ENCODE measurements around the gene F10. TPM values are rescaled to one million over a fixed set of nuclear protein-coding genes. Genes with fewer than 3 reads are reported as not detected.

F10 gene
- total and polyA plus RNA-seq, 11 donors, result 2.4 to 13.6 (median 9.2) TPM

DNA sequence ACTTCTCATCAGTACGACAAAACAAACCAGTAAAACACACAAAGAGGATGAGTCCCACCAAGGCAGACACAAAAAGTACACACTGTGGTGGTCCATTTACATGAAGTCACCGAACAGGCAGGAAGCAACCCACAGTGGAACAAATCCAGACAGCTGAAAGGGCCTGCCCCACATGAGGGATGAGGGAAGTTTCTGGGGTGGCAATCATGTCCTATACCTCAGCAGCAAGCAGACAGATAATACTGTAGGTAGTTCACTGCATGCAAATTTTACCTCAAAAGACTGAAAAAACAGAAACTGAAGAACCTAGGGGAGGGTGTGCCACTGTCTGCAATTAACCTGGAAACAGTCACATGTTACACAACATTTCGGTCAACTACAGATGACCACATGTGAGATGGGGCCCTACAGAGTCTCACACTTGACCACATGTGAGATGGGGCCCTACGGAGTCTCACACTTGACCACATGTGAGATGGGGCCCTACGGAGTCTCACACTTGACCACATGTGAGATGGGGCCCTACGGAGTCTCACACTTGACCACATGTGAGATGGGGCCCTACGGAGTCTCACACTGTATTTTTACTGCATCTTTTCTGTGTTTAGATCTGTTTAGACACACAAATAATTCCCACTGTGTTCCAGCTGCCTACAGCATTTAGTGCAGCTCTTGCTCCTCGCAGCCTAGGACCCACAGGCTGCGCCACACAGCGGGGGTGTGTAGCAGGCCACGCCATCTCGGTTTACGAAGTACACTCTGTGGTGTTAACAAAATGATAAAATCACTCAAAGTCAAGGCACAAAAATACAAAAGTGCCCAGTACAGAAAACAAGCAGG lies 63.7 kb downstream of the F10 start:
- TF ChIP-seq POLR2A (IDR thresholded peaks at IDR 0.05), result no peak
- TF ChIP-seq, protein P1, sequence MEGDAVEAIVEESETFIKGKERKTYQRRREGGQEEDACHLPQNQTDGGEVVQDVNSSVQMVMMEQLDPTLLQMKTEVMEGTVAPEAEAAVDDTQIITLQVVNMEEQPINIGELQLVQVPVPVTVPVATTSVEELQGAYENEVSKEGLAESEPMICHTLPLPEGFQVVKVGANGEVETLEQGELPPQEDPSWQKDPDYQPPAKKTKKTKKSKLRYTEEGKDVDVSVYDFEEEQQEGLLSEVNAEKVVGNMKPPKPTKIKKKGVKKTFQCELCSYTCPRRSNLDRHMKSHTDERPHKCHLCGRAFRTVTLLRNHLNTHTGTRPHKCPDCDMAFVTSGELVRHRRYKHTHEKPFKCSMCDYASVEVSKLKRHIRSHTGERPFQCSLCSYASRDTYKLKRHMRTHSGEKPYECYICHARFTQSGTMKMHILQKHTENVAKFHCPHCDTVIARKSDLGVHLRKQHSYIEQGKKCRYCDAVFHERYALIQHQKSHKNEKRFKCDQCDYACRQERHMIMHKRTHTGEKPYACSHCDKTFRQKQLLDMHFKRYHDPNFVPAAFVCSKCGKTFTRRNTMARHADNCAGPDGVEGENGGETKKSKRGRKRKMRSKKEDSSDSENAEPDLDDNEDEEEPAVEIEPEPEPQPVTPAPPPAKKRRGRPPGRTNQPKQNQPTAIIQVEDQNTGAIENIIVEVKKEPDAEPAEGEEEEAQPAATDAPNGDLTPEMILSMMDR (IDR thresholded peaks at IDR 0.05), result no peak
- Histone ChIP-seq H3K36me3 (peaks cover 0 to 80% (median 70%) of the 10 kb centered on the region in 9 donors), H3K4me3 (no peak overlapping the region), H3K9me3 (no peaks in the 10 kb centered on the region), H3K4me1 (peaks cover 0 to 31% (median 5%) of the 10 kb centered on the region in 12 donors), H3K27ac (peak overlapping the region in 11 of 12 donors; percentile 26 to 82 (median 65)), H3K27me3 (no peaks in the 10 kb centered on the region)
- DNase-seq, result no peak
- no peak for ATAC-seq
- intact Hi-C loops (cut with DNase I), result no loop called here
- WGBS, 4 donors, result 80 to 84% (median 82%) methylated on average over 13 of the region's 13 CpGs

DNA sequence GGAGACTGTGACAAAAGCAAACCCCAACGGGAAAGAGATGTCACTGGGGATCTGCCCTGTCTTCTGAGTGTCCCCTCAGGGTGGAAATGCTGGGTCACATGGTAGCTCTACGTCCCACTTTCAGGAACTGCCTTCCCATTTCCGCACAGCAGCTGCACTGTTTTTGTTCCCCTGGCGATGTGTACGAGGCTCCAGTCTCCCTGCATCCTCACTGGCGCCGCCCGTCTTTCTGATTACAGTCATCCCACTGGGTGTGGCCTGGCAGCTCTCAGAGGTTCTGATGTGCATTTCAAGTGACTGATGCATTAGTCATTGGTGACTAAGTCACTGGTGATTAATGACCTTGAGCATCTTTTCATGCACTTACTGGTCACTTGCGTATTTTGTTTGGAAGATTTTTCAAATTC lies 64.7 kb downstream of the F10 start:
- H3K27ac ChIP-seq, result peak overlapping the region in 11 of 12 donors; percentile 26 to 82 (median 65)
- TF ChIP-seq POLR2A (IDR thresholded peaks at IDR 0.05), result peak in 1 of 2 donors; percentile 26
- TF ChIP-seq, protein P1 (IDR thresholded peaks at IDR 0.05), result peak in 5 of 12 donors; percentile 6 to 37 (median 16)
- H3K4me3 ChIP-seq, result peak overlapping the region in 1 of 12 donors; percentile 8
- ATAC-seq (peak; percentile 95 to 100 (median 98)), DNase-seq (peak; percentile 82 to 95 (median 89))
- 25 to 50% (median 32%) methylated on average over 9 of the region's 9 CpGs for WGBS, 4 donors
- H3K4me1 ChIP-seq, result peaks cover 0 to 31% (median 5%) of the 10 kb centered on the region in 12 donors
- intact Hi-C loops (cut with DNase I), result no loop called here
- no peaks in the 10 kb centered on the region for H3K9me3 ChIP-seq
- peaks cover 0 to 80% (median 70%) of the 10 kb centered on the region in 9 donors for H3K36me3 ChIP-seq
- H3K27me3 ChIP-seq, result no peaks in the 10 kb centered on the region

DNA sequence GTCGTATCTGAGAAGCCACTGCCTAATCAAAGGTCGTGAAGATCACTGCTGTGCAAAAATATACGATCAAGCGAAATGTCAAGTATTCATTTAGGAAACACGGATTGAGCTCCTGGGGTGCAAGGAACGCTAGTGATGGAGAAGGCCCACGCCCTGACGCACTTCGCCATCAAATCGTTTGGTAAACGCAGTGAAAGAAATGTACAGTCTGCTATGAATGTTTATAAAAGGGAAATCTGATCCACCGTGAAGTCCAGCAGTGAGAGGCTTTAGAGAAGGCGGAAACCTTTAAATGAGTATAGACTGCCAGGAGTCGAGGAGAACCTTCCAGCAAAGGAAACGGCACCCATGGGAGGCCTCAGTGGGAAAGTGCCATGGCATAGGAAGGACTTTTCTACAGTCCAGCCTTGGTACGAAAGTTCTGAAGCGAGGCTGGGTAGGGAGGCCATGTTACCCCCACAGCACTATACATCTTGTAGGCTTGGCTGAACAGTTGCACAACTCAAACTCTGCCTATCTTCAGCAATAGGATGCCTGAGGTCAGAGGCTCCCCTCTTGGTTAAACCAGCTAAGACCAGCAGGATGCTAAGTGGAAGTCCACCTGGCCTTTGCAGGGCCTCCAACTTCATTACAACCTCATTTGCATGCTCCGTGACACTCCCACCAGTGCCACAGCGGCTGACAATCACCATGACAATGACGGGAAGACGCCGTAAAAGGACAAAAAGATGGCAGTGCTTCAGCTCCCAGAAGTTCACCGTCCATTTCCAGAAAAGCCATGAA lies 65.5 kb downstream of the F10 start:
- peak overlapping the region in 10 of 12 donors; percentile 2 to 82 (median 62) for H3K27ac ChIP-seq
- H3K9me3 ChIP-seq, result no peaks in the 10 kb centered on the region
- WGBS, 4 donors, result 93 to 97% (median 96%) methylated on average over 23 of the region's 23 CpGs
- DNase-seq, result no peak
- no peaks in the 10 kb centered on the region for H3K27me3 ChIP-seq
- H3K4me3 ChIP-seq, result no peak overlapping the region
- intact Hi-C loops (cut with DNase I), result no loop called here
- peaks cover 0 to 31% (median 5%) of the 10 kb centered on the region in 12 donors for H3K4me1 ChIP-seq
- no peak for TF ChIP-seq POLR2A (IDR thresholded peaks at IDR 0.05)
- TF ChIP-seq, protein P1 (IDR thresholded peaks at IDR 0.05), result no peak
- no peak for ATAC-seq
- H3K36me3 ChIP-seq, result peaks cover 0 to 80% (median 70%) of the 10 kb centered on the region in 9 donors

DNA sequence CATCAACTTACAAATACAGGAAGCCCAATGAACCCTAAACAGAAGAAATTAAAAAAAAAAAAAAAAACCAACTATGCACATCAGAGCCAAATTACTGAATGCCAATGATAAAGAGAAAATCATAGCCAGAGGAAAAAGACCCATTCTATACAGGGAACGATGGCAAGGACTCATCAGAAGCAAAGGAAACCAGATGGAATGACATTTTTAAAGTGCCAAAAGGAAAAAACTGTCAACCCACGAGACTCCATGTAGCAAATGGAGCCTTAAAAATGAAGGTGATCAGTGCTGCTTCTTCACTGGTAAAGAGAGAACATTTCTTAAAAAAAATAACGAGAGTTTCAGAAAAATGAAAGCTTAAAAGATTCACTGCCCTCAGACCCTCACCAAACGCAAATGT lies 67.6 kb downstream of the F10 start:
- intact Hi-C loops (cut with DNase I), result no loop called here
- peaks cover 0 to 81% (median 70%) of the 10 kb centered on the region in 9 donors for H3K36me3 ChIP-seq

More for the DNA sequence above, 67.6 kb downstream of the F10 start:
- WGBS, 4 donors, result 78 to 91% (median 85%) methylated on average over 4 of the region's 4 CpGs
- DNase-seq (no peak), ATAC-seq (no peak)
- Histone ChIP-seq H3K27ac (no peak overlapping the region), H3K9me3 (no peaks in the 10 kb centered on the region), H3K4me3 (no peak overlapping the region), H3K27me3 (no peaks in the 10 kb centered on the region), H3K4me1 (peaks cover 0 to 24% (median 5%) of the 10 kb centered on the region in 12 donors)
- TF ChIP-seq, protein P1 (IDR thresholded peaks at IDR 0.05), result no peak
- TF ChIP-seq POLR2A (IDR thresholded peaks at IDR 0.05), result no peak

Data from heart left ventricle (tissue), 16 donors.